Measurements from ENCODE around the gene PCNT. TPM values are rescaled to one million over a fixed set of nuclear protein-coding genes. Genes with fewer than 3 reads are reported as not detected.
A peak's percentile ranks its signal among the peaks of the same experiment; 100 is the strongest.

Gene PCNT, protein sequence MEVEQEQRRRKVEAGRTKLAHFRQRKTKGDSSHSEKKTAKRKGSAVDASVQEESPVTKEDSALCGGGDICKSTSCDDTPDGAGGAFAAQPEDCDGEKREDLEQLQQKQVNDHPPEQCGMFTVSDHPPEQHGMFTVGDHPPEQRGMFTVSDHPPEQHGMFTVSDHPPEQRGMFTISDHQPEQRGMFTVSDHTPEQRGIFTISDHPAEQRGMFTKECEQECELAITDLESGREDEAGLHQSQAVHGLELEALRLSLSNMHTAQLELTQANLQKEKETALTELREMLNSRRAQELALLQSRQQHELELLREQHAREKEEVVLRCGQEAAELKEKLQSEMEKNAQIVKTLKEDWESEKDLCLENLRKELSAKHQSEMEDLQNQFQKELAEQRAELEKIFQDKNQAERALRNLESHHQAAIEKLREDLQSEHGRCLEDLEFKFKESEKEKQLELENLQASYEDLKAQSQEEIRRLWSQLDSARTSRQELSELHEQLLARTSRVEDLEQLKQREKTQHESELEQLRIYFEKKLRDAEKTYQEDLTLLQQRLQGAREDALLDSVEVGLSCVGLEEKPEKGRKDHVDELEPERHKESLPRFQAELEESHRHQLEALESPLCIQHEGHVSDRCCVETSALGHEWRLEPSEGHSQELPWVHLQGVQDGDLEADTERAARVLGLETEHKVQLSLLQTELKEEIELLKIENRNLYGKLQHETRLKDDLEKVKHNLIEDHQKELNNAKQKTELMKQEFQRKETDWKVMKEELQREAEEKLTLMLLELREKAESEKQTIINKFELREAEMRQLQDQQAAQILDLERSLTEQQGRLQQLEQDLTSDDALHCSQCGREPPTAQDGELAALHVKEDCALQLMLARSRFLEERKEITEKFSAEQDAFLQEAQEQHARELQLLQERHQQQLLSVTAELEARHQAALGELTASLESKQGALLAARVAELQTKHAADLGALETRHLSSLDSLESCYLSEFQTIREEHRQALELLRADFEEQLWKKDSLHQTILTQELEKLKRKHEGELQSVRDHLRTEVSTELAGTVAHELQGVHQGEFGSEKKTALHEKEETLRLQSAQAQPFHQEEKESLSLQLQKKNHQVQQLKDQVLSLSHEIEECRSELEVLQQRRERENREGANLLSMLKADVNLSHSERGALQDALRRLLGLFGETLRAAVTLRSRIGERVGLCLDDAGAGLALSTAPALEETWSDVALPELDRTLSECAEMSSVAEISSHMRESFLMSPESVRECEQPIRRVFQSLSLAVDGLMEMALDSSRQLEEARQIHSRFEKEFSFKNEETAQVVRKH (N-terminal part only)
- total RNA-seq (2014; rRNA removed; shearing (Covaris generic)): 21.7 and 35.7 TPM in 2 replicates

DNA sequence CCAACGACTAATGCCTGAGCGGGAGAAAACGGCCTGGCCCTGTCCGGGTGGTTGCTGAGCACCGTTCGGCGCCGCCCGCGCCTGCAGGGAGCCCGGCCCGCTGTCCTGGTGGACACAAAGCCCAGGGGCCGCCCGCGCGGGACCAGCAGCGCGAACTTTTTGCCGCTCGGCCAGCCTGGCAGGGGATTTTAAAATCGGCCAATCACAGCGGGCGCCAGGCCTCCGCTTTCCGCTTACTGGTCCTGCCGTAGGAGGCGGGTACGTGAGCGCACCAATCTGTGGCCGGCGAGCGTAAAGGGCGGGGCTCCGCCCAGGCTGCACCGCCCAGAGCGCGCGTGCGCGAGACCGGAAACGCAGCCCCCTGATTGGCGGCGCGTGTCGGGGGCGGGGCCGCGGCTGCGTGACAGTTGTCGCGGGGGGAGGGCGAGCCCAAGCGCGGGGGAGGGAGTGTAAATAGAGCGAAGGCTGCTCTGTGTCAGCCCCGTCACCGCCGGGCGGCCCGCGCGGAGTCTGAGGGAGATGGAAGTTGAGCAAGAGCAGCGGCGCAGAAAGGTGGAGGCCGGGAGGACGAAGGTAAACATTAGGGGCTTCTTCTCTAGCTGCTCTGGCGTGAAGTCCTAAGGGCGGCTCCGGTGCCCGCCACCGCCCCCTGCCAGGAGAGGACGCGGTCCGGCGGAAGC lies at the start of gene PCNT, which contains the start of gene C21orf58:
TSS of gene PCNT (plus strand) at position 447 of the 680 bp plus-strand sequence. CDS start at position 520, 73 bp downstream.
TSS of gene C21orf58 (minus strand) at position 161 of the 680 bp plus-strand sequence. CDS start 1,132 bp downstream, outside the sequence.
- peaks cover 16% of the 10 kb centered on the region for H3K36me3 ChIP-seq
- peak; percentile 97 for DNase-seq
- H3K27me3 ChIP-seq: no peaks in the 10 kb centered on the region
- peak within 1 kb of the TSS; percentile 98 for H3K27ac ChIP-seq
- no peaks in the 10 kb centered on the region for H3K9me3 ChIP-seq (replicated peaks)
- H3K4me3 ChIP-seq: peak within 1 kb of the TSS; percentile 99
- H3K4me1 ChIP-seq: peaks cover 5% of the 10 kb centered on the region

DNA sequence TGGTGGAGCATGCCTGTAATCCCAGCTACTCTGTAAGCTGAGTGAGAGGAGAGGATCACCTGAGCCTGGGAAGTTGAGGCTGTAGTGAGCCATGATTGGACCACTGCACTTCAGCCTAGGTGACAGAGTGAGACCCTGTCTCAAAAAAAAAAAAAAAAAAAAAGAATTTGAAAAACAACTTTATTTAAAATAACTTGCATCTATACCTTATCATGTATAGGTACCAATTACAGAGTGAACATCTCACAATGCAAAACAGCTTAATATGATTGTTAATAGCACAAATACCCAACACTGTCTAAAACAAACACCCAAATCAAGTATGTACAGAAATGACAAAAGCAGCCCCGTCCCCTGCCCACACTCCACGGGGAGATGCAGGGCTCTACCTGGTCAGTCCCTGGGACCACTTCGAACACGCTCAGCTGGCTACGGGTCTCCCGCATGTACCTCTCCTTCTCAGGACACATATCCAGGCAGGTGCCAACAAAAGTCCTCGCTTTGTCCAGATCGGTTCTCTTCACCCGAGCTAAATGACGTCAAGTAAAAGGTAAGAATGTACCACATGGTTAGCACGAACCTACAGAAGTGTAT lies 49.1 kb upstream of the PCNT start:
- H3K36me3 ChIP-seq: peaks cover 69% of the 10 kb centered on the region

DNA sequence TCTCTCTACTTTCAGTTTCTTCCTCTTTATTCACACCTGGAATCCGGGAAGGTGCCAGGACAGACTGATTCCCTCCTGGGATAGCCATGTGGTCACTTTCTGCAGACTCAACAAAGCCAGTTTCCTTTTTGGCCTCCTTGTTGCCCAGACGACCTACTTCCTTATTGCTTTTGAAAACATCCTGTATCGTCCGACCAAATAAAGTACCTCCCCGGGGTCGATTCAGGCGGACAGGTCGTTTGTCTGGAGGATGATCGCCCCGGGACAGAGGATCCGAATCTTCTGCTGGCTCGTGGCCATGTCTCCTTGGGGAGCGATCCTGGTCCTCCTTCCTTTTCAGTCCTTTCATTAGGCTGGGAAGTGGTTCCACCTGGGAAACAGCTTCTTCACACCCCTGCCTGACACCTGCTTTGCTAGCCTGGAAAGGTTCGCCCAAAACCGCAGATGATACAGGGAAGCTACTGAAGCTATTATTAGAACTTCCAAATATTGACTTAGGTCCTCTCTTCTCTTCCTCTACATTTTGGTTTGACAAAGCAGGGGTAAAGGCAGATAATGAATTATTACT lies 39.8 kb upstream of the PCNT start:
- H3K27me3 ChIP-seq: no peaks in the 10 kb centered on the region
- H3K9me3 ChIP-seq (replicated peaks): no peaks in the 10 kb centered on the region
- H3K27ac ChIP-seq: no peak overlapping the region
- DNase-seq: no peak
- no peak overlapping the region for H3K4me3 ChIP-seq
- peaks cover 46% of the 10 kb centered on the region for H3K36me3 ChIP-seq
- H3K4me1 ChIP-seq: 0 out of 2 replicates have a peak, but pooled peaks cover 7% of the 10 kb centered on the region

More for the DNA sequence above, 49.1 kb upstream of the PCNT start:
- no peaks in the 10 kb centered on the region for H3K4me1 ChIP-seq
- no peaks in the 10 kb centered on the region for H3K9me3 ChIP-seq (replicated peaks)
- no peaks in the 10 kb centered on the region for H3K27me3 ChIP-seq
- DNase-seq: no peak
- no peak overlapping the region for H3K4me3 ChIP-seq
- H3K27ac ChIP-seq: no peak overlapping the region

DNA sequence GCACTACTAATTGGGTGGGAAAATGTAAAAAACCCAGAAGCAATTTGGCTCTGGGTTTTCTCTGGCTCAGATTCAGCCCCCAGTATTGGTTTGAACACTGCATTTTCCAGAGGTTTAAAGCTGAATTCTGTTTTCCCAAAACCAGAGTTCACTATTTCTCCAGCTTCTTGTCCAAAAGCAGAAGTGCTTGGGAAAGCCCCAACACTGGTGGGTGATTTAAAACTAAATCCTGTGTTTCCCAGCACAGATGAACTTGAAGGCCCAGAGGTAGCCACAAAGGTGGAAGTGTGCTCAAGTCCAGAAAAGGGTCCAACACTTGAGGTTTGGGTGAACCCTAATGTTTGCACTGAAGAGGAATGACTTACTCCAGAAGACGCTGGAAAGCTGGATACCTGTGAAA lies 39.2 kb upstream of the PCNT start:
- no peaks in the 10 kb centered on the region for H3K9me3 ChIP-seq (replicated peaks)
- no peak overlapping the region for H3K27ac ChIP-seq
- DNase-seq: no peak
- H3K27me3 ChIP-seq: no peaks in the 10 kb centered on the region
- peaks cover 40% of the 10 kb centered on the region for H3K36me3 ChIP-seq
- peak overlapping the region; percentile 85 for H3K4me3 ChIP-seq
- 0 out of 2 replicates have a peak, but pooled peaks cover 7% of the 10 kb centered on the region for H3K4me1 ChIP-seq

DNA sequence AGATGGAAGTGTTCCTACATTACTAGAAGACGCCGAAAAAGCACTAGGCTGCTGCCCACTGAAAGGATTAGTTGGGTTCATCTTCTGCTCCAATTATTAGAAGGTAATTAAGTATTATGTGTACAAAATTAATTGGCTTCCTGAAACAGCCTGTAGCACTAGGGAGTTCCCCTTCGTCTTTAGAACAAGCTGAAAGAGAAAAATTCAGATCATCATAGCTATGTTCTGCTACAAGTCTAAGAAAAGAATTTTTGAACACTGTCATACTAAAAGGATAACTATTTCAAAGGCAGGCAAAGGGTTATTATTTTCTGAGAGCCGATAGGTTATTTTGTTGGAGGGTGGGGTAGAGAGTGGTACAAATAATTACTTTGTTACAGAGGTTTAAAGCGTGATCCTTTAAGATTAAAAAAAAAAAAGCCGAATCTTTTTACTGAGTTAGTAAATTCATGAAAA lies 38.7 kb upstream of the PCNT start, which contains the start of gene MCM3AP:
TSS of gene MCM3AP (minus strand) at position 406 of the 456 bp plus-strand sequence. CDS start at position 81, 325 bp downstream.
- peak within 1 kb of the TSS; percentile 85 for H3K4me3 ChIP-seq
- H3K36me3 ChIP-seq: peaks cover 35% of the 10 kb centered on the region
- no peaks in the 10 kb centered on the region for H3K9me3 ChIP-seq (replicated peaks)
- H3K27me3 ChIP-seq: no peaks in the 10 kb centered on the region
- 0 out of 2 replicates have a peak, but pooled peaks cover 7% of the 10 kb centered on the region for H3K4me1 ChIP-seq
- no peak for DNase-seq
- peak within 1 kb of the TSS; percentile 71 for H3K27ac ChIP-seq

DNA sequence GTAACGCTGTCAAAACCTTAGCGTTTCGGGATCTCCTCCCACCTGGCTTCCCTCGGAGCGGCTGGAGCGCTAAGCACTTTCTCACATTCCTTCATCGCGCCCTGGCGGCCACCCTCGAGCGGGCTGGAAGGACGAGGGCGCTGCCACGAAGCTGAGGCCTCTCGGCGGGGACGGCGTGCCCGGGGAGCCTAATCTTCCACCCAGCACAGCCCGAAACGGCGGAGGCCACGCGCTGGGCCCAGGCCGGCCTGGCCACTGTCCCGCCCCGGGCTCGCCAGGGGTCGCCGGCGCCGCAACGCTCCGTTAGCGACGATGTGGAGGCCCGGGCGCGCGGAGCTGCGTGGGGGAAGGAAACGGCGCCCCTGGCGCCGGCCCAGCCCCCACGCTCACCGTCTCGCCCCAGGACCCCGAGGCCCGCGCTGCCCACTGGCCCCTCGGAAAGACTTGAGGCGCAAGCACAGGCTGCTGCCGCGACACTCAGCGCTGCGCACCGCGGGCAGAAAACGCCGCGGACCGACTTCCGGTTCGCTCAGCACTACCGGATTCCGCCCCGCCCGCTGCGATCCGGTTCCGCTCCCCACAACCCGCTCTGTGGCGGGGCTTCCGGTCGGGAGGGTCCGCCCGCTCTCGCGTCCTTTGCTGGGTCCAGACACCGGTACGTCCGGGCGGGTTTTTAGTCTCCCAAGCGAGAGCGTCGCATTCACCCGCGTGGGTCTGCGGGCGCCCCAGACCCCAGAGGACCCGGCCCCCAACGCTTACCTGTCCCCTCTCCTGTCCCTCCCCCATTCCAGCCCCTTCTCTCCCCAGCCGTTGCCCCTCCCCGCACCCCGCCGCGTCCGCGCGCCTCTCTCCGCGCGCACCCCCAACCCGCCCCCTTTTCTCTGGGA lies 38.0 kb upstream of the PCNT start, which contains the start of gene YBEY:
TSS of gene YBEY (plus strand) at position 582 of the 887 bp plus-strand sequence. CDS start 572 bp downstream, outside the sequence.
- Histone ChIP-seq H3K9me3 (replicated peaks) (no peaks in the 10 kb centered on the region), H3K4me1 (0 out of 2 replicates have a peak, but pooled peaks cover 7% of the 10 kb centered on the region), H3K36me3 (peaks cover 32% of the 10 kb centered on the region), H3K27ac (peak within 1 kb of the TSS; percentile 71), H3K4me3 (peak within 1 kb of the TSS; percentile 85), H3K27me3 (no peaks in the 10 kb centered on the region)
- DNase-seq: peak; percentile 91

DNA sequence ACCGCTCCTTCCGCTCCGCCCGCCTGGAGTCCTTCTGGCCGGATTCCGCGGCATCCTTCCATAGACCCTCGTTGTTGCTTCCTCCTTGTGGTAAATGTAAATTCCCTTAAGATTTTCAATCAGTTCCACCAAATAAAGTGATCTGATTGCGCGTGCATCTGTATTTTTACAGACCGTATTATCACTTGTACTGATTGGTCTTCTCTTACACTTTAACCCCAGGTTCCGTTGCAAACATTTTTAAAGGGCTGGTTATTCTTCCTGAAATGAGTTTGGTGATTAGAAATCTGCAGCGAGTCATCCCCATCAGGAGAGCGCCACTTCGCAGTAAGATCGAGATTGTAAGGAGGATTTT lies 37.3 kb upstream of the PCNT start:
- Histone ChIP-seq H3K4me3 (peak overlapping the region; percentile 85), H3K9me3 (replicated peaks) (no peaks in the 10 kb centered on the region), H3K27me3 (no peaks in the 10 kb centered on the region), H3K27ac (peak overlapping the region; percentile 71), H3K36me3 (peaks cover 30% of the 10 kb centered on the region), H3K4me1 (0 out of 2 replicates have a peak, but pooled peaks cover 7% of the 10 kb centered on the region)
- no peak for DNase-seq

DNA sequence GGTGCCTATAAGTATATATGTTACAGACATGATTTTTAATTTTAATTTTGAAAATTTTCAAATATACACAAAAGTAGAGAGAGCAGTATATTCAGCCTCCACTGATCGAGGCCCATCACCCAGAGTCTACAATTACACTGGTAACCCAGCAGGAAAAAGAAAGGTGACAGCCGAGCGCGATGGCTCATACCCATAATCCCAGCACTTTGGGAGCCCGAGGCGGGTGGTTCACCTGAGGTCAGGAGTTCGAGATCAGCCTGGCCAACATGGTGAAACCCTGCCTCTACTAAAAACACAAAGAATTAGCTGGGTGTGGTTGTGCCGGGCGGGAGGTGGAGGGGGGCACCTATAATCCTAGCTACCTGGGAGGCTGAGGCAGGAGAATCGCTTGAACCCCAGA lies 36.4 kb upstream of the PCNT start:
- Histone ChIP-seq H3K27me3 (no peaks in the 10 kb centered on the region), H3K36me3 (peaks cover 28% of the 10 kb centered on the region), H3K27ac (no peak overlapping the region; the same call in 1 of the 2 replicates), H3K4me1 (0 out of 2 replicates have a peak, but pooled peaks cover 7% of the 10 kb centered on the region), H3K9me3 (replicated peaks) (no peaks in the 10 kb centered on the region), H3K4me3 (peak overlapping the region; percentile 85)
- DNase-seq: no peak

DNA sequence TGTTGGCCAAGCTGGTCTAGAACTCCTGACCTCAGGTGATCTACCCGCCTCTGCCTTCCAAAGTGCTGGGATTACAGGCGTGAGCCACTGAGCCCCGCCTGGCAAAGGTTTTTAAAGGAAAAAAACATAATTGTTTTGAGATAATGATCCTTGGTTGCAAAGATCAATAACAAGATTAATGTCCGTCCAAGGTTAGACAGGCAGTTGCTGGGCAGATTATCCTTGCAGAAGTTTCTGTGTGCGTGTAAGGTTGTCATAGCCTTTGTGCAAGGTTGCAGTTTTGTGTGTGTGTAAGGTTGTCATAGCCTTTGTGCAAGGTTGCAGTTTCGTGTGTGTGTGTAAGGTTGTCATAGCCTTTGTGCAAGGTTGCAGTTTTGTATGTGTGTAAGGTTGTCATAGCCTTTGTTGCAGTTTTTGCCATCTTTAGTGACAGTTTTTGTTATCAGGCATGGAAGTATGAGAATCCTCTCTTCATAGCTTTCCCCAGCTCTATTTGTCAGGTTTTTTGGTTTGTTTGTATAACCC lies 34.2 kb upstream of the PCNT start:
- Histone ChIP-seq H3K36me3 (peaks cover 12% of the 10 kb centered on the region), H3K27me3 (no peaks in the 10 kb centered on the region), H3K4me3 (no peak overlapping the region), H3K4me1 (peaks cover 3% of the 10 kb centered on the region; the same call in 1 of the 2 replicates), H3K27ac (no peak overlapping the region), H3K9me3 (replicated peaks) (no peaks in the 10 kb centered on the region)
- DNase-seq: no peak

DNA sequence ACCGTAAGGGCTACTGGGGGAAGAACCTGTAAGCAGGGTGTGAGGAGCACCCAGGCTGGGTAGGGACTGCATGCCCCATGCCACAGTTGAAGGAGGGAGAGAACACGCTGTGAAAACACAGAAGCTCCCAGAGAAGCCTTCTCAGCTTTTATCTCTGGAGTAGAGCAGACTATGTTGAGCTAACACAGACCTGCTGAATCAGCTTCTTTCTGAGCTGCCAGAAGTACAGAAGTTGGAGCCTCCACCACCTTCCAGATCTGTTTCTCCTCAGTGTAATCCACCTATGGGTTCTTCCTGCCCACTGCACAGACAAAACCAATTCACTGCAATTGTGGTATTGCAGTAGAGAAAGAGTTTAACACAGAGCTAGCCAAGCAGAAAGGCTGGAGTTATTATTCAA lies 32.4 kb upstream of the PCNT start:
- Histone ChIP-seq H3K27ac (no peak overlapping the region), H3K4me3 (no peak overlapping the region), H3K27me3 (no peaks in the 10 kb centered on the region), H3K4me1 (peaks cover 4% of the 10 kb centered on the region; the same call in 1 of the 2 replicates), H3K9me3 (replicated peaks) (no peaks in the 10 kb centered on the region), H3K36me3 (peaks cover 10% of the 10 kb centered on the region)
- no peak for DNase-seq

DNA sequence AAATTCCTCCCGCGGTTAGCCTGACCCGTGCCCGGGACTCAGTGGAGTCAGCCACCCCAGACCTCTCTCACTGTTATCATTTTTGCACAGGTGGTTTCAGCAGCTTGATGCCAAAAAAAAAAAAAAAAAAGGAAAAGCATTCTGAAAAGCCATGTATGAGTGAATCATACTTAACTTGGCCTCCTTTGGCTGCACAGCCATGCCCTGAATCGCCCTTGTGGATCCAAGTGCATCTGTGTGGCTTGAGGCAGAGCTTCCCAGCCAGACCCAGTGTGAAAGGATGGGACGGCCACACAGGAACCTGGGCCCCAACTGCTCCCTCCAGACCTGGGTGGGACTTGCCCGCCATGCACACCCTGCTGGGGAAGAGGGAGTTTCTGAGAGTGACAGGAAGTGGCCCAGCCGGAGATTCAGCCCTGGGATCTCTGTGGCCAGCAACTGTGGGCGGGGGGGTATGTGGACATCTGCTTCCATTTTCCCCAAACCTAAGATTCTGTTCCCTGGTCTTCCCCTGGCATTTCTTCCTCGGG lies 29.2 kb upstream of the PCNT start:
- H3K36me3 ChIP-seq: peaks cover 18% of the 10 kb centered on the region
- DNase-seq: peak; percentile 87
- H3K4me1 ChIP-seq: peaks cover 4% of the 10 kb centered on the region; the same call in 1 of the 2 replicates
- peak overlapping the region; percentile 38 for H3K4me3 ChIP-seq
- H3K27me3 ChIP-seq: no peaks in the 10 kb centered on the region
- H3K27ac ChIP-seq: peak overlapping the region; percentile 91
- H3K9me3 ChIP-seq (replicated peaks): no peaks in the 10 kb centered on the region
